MM.1S (cell line): ENCODE measurements around the gene TNFSF4.

Experiments used
- DNase-seq: peaks from one replicate; pipeline ENCODE4 v3.0.0-alpha.2; 2015
- H2AFZ ChIP-seq: fragments of 300-600 bp; sonication (generic); 2 replicates; pipeline ENCODE4 v1.6.0; 2016; ENCODE audit warnings: antibody characterized with exemption, low read length
- H3F3A ChIP-seq: fragments of 300-600 bp; sonication (generic); 2 replicates; pipeline ENCODE4 v1.6.1; 2016; ENCODE audit warnings: mild to moderate bottlenecking, antibody characterized with exemption, low read length, moderate library complexity, mixed read lengths; ENCODE audit not compliant: insufficient read depth
- H3K27ac ChIP-seq: fragments of 300-600 bp; sonication (generic); 2 replicates; pipeline ENCODE4 v1.5.1; 2016; ENCODE audit warnings: mild to moderate bottlenecking, low read length
- H3K27me3 ChIP-seq: fragments of 300-600 bp; sonication (generic); replicated peaks from 2 replicates; pipeline ENCODE4 v1.6.0; 2016; ENCODE audit warnings: low read length; ENCODE audit not compliant: insufficient read depth
- H3K36me3 ChIP-seq: fragments of 300-600 bp; sonication (generic); replicated peaks from 2 replicates; pipeline ENCODE4 v1.6.1; 2016; ENCODE audit warnings: mild to moderate bottlenecking, low read length, mixed read lengths; ENCODE audit not compliant: insufficient read depth
- H3K4me1 ChIP-seq: fragments of 300-600 bp; sonication (generic); 2 replicates; pipeline ENCODE4 v1.6.1; 2016; ENCODE audit warnings: low read length, mixed read lengths
- H3K4me2 ChIP-seq: fragments of 300-600 bp; sonication (generic); 2 replicates; pipeline ENCODE4 v1.6.0; 2016; ENCODE audit warnings: low read depth, low read length
- H3K4me3 ChIP-seq: fragments of 300-600 bp; sonication (generic); 2 replicates; pipeline ENCODE4 v1.5.1; 2016; ENCODE audit warnings: low read length, mixed read lengths
- H3K79me2 ChIP-seq: fragments of 300-600 bp; sonication (generic); 2 replicates; pipeline ENCODE4 v1.6.1; 2016; ENCODE audit warnings: mixed run types, low read length, mixed read lengths
- H3K9ac ChIP-seq: fragments of 300-600 bp; sonication (generic); 2 replicates; pipeline ENCODE4 v1.6.1; 2016; ENCODE audit warnings: low read length, mixed read lengths
- H3K9me2 ChIP-seq: fragments of 300-600 bp; sonication (generic); replicated peaks from 2 replicates; pipeline ENCODE4 v1.6.1; 2016; ENCODE audit warnings: mild to moderate bottlenecking, low read length, mixed read lengths; ENCODE audit not compliant: insufficient read depth
- H3K9me3 ChIP-seq: fragments of 300-600 bp; sonication (generic); replicated peaks from 2 replicates; pipeline ENCODE4 v1.6.1; 2016; ENCODE audit warnings: mild to moderate bottlenecking, low read length, mixed read lengths; ENCODE audit not compliant: insufficient read depth
- H4K20me1 ChIP-seq: fragments of 300-600 bp; sonication (generic); 2 replicates; pipeline ENCODE4 v1.6.1; 2016; ENCODE audit warnings: mild to moderate bottlenecking, low read length, moderate library complexity, mixed read lengths; ENCODE audit not compliant: insufficient read depth
- CTCF ChIP-seq: fragments of 300-600 bp; sonication (generic); IDR thresholded peaks from 2 replicates; pipeline ENCODE4 v1.5.1; 2016; ENCODE audit warnings: antibody characterized with exemption, low read length, mixed read lengths
- EZH2 ChIP-seq: fragments of 300-600 bp; sonication (generic); optimal IDR thresholded peaks from 2 replicates; pipeline ENCODE3; 2017; ENCODE audit warnings: low read depth, mild to moderate bottlenecking, antibody characterized with exemption, low read length, mixed read lengths
- EZH2phosphoT487 ChIP-seq: fragments of 300-600 bp; sonication (generic); IDR thresholded peaks from 2 replicates; pipeline ENCODE4 v1.6.1; 2018; ENCODE audit warnings: antibody characterized with exemption, low read length

Gene TNFSF4

GRCh38 chr1:173181791-173182190, 25.3 kb downstream of the TNFSF4 start:
- no peaks in the 10 kb centered on the region for H3K27me3 ChIP-seq
- H3K4me3 ChIP-seq, result no peak overlapping the region
- H3K9me3 ChIP-seq, result no peaks in the 10 kb centered on the region
- no peaks in the 10 kb centered on the region for H3K36me3 ChIP-seq
- no peaks in the 10 kb centered on the region for H3K4me1 ChIP-seq
- no peaks in the 10 kb centered on the region for H3K9me2 ChIP-seq
- no peak overlapping the region for H3K27ac ChIP-seq
- no peaks in the 10 kb centered on the region for H3K79me2 ChIP-seq
- no peaks in the 10 kb centered on the region for H3F3A ChIP-seq
- DNase-seq, result no peak
- no peak overlapping the region for H2AFZ ChIP-seq
- H4K20me1 ChIP-seq, result no peaks in the 10 kb centered on the region
- no peak overlapping the region for H3K9ac ChIP-seq
- H3K4me2 ChIP-seq, result no peak overlapping the region
- no peak for TF ChIP-seq EZH2phosphoT487
- no peak for TF ChIP-seq CTCF
- TF ChIP-seq EZH2, result no peak

- H3K9me2 ChIP-seq, result no peaks in the 10 kb centered on the region
- no peaks in the 10 kb centered on the region for H3F3A ChIP-seq
- H4K20me1 ChIP-seq, result no peaks in the 10 kb centered on the region
- H3K79me2 ChIP-seq, result no peaks in the 10 kb centered on the region
- H3K9me3 ChIP-seq, result no peaks in the 10 kb centered on the region
- no peak for DNase-seq
- H3K4me3 ChIP-seq, result no peak overlapping the region
- H3K4me1 ChIP-seq, result no peaks in the 10 kb centered on the region
- H3K36me3 ChIP-seq, result no peaks in the 10 kb centered on the region
- H3K27me3 ChIP-seq, result no peaks in the 10 kb centered on the region
- no peak overlapping the region for H3K4me2 ChIP-seq
- no peak overlapping the region for H3K9ac ChIP-seq
- no peak overlapping the region for H3K27ac ChIP-seq
- no peak overlapping the region for H2AFZ ChIP-seq
- TF ChIP-seq CTCF, result no peak
Measured at GRCh38 chr1:173176246-173176645, 30.9 kb downstream of the TNFSF4 start.

- H3K36me3 ChIP-seq, result no peaks in the 10 kb centered on the region
Measured at GRCh38 chr1:173175514-173176145, 31.5 kb downstream of the TNFSF4 start.

More at GRCh38 chr1:173175514-173176145, 31.5 kb downstream of the TNFSF4 start:
- Histone ChIP-seq H3K79me2 (no peaks in the 10 kb centered on the region), H3K27ac (no peak overlapping the region), H3K4me2 (no peak overlapping the region), H3K9me3 (no peaks in the 10 kb centered on the region), H3K9ac (no peak overlapping the region), H3K27me3 (no peaks in the 10 kb centered on the region), H3K4me3 (no peak overlapping the region), H3F3A (no peaks in the 10 kb centered on the region), H4K20me1 (no peaks in the 10 kb centered on the region), H2AFZ (no peak overlapping the region), H3K4me1 (no peaks in the 10 kb centered on the region), H3K9me2 (no peaks in the 10 kb centered on the region)
- TF ChIP-seq EZH2 (no peak), EZH2phosphoT487 (no peak), CTCF (no peak)
- DNase-seq, result no peak
